Midbrain (tissue), 1 donor: ENCODE data around the gene ARHGAP19.

Experiments
- DNase-seq: peaks from one replicate; lab custom pipeline; 2025; lab: John Stamatoyannopoulos, UW

The ARHGAP19 gene

DNA sequence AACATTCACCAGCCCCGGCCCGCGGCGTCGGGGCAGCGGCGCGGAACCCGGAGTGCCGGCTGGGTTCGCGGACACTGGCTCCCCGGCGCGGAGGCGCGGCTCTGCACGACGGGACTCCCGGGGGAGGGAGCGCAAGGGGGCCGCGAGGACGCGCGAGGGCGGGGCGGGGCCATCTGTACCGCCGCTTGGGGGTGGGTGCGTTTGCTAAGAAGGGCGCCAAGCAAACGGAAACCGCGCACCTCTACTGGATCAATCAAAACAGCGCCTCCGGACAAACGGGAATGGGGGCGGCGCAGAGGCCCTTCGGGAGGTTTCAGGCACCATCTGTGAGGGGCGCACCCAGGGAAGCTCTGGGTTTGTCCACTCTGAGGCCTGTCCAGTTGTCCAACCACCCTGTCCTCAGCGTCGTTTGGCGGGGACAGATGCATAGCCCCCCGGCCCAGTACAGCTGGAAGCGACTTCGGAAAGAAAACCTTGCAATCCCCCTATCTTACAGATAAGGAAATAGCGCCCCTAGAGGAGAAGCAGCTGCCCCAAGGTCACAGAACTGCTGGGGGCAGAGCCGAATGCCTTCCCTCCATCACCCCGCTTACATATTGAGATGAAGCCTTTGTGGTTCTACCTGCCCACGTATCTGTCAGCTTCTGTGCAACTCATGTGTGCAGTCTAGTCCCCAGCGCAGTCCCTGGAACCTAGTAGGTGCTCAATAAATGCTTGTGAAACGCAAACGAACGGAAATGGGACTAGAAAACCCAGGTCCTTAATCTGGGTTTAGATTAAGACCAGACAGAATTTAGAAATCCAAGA is 96.0 kb downstream of the ARHGAP19 start:
- peak; percentile 34 for DNase-seq

- DNase-seq = no peak
Measured at GRCh38 chr10:97195706-97196222, 96.7 kb downstream of the ARHGAP19 start.

- no peak for DNase-seq
Measured at GRCh38 chr10:97192952-97193435, 99.4 kb downstream of the ARHGAP19 start.

- peak; percentile 44 for DNase-seq
Measured at GRCh38 chr10:97190450-97190849, 102.0 kb downstream of the ARHGAP19 start.

DNA sequence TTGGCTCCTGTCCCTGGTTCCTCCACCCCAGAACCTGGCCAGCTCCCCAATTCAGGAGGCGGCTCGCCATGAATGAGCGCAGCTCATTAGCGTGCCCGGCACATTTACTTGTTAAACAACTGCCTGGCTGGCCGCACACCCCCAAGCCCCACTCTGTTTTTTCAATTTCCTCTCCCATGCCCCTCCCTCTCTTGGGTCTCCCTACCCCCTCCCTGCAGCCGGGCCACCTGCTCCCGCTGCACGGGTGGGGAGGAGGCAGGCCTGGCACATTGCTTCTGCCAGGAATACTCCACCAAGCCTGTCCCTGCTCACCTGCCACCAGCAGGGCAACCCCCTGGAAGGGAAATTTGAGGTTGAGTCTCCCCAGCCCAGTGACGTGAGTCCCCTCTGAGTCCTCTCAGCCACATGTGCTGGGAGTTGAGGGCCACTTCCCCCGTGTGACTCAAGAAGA is 104.2 kb downstream of the ARHGAP19 start:
- peak; percentile 51 for DNase-seq

DNA sequence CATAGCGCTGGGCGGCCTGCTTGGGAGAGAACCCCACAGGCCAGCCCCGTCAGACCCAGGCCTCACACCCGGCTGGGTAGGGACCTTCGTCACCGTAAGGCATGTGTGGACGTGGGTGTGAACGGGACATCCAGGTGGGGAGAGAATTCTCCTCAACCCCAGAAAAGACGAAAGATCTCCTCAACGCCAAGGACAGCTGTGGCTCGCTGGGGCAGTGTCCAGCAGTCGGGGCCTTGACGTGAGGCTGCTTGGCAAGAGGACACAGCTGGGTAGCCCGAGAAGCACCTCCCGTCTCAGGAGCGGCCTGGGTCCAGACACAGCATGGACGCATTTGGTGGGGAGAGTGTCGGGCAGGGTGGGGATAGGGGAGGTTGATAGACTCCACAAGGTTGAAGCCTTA is 105.5 kb downstream of the ARHGAP19 start:
- no peak for DNase-seq

- no peak for DNase-seq
Measured at GRCh38 chr10:97185326-97186058, 106.9 kb downstream of the ARHGAP19 start, which contains the start of gene SLIT1. Gene SLIT1, minus strand, starts transcription at chr10:97185959. Its CDS starts 285 bp downstream, at chr10:97185674.

GRCh38 chr10:97184971-97185325 is 107.5 kb downstream of the ARHGAP19 start:
- no peak for DNase-seq

GRCh38 chr10:97183314-97183713 is 109.1 kb downstream of the ARHGAP19 start:
- DNase-seq = no peak

GRCh38 chr10:97182288-97182990 is 110.0 kb downstream of the ARHGAP19 start:
- no peak for DNase-seq

DNA sequence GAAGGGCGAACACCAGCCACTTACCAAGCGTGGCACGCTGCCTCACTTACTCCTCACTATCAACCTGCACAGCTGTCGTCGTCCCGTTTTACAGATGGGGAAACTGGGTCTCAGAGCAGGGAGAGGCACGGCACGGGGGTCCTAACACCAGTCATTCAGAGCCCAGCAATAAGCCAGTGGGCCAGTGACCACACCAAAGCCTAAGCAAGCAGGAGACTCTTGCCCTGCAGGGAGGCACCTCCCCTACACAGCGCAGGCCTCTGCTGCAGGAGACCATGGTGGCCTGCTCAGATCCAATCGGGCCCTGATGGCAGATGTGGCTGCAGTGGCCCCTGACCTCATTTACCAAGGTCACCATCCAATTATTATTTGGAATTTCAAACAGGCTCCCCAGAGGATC is 111.5 kb downstream of the ARHGAP19 start:
- no peak for DNase-seq

GRCh38 chr10:97180363-97180755 is 112.1 kb downstream of the ARHGAP19 start:
- no peak for DNase-seq

GRCh38 chr10:97179731-97180362 is 112.6 kb downstream of the ARHGAP19 start:
- DNase-seq = no peak

DNA sequence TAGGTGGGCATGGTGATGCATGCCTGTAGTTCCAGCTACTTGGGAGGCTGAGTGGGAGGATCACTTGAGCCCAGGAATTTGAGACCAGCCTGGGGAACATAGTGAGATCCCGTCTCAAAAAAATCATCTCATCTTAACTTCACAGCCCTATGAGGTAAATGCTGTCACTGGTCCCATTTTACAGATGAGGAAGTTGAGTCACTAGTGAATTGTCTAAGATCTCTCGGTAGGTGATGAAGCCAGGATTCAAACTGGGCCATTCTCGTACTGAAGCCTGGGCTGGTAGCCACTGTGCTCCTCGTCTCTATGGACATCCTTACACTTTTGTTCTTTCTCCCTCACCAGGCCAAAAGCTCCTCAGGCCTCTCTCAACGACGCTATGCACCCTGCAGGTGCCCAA is 113.1 kb downstream of the ARHGAP19 start:
- no peak for DNase-seq

DNA sequence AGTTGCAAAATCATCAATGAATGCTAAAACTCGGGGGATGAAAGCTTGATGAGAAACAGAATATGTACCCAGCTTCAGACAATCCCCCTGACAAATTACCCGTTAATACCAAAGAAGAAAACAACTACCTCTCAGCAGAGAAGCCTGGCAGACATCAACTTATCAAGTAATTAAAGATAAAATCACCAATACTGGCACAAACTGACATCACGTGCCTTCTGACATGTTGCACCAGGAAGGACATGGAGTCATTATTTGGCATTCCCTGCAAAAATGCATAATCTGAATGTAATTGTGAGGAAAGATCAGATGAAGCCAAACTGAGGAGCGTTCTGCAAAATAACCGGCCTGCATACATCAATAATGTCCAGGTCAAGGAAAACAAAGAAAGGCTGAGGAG is 114.4 kb downstream of the ARHGAP19 start:
- DNase-seq = no peak

DNA sequence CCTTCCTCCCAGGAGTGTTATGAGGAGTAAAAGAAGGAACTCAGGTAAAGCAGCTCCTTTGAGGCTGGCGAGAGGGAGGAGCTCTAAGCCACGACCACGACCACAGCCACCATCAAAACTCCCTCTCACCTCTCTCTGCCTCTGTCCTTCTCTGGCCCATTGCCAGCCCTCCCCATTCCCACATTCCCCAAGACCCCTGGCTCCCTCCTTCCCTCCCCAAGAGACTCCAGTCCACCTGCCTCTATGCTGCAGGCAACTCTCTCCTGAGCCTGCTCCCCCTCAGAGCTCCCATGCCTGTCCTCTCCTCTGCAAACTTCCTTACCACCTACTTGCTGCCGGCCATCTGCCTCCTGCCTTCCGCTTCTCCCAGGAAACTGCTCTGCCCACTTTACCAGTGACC is 116.2 kb downstream of the ARHGAP19 start:
- no peak for DNase-seq

- no peak for DNase-seq
Measured at GRCh38 chr10:97175586-97175985, 116.9 kb downstream of the ARHGAP19 start.

GRCh38 chr10:97174941-97175340 is 117.5 kb downstream of the ARHGAP19 start:
- DNase-seq = no peak

DNA sequence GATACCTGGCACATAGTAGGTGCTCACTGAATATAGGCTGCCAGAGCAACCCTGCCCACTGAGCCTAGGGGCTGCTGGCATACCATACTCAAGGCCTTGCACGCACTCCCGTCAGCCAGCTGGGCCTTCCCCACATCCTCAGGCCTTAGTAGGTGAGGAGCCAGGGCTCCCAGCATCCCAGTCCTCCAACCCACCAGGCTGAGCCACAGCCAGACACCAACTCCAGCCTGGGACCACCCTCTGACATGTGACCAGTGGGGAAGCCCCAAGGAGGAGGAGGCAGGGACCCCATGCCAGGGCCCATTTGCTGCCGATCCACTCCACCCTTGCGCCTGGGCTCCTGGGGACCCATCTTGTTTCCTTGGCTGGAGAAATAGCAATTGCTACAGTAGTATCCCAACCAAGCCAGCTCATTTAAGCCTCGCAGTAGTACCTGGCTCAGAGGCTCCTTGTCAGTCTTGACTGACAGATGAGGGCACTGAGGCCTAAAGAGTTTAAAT is 118.1 kb downstream of the ARHGAP19 start:
- no peak for DNase-seq

DNA sequence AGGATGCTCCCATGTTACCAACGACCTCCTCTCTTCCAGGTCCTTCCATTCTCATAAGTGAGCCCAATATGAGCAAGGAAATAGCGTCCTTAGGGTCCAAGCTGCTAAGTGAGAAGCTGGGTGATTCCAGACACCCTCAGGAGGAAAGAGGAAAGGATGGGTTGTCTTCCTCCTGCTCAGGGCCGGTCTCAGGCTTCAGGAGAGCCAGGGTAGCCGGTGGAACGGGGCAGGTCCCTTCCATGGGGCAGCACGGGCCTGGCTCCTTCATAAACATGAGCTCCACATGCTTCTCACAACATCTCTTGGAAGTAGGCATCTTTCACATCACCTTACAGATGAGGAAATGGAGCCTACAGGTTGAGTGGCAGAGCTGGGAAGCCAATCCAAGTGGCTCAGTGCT is 119.4 kb downstream of the ARHGAP19 start:
- DNase-seq = no peak
